ENCODE results near the gene ZNF474.
A peak's percentile ranks its signal among the peaks of the same experiment; 100 is the strongest.
"Not testable (repeated sequence)": the region's sequence is repeated elsewhere in the genome, so short reads cannot be mapped to it uniquely, and the experiment has no call there.

The ZNF474 gene

DNA sequence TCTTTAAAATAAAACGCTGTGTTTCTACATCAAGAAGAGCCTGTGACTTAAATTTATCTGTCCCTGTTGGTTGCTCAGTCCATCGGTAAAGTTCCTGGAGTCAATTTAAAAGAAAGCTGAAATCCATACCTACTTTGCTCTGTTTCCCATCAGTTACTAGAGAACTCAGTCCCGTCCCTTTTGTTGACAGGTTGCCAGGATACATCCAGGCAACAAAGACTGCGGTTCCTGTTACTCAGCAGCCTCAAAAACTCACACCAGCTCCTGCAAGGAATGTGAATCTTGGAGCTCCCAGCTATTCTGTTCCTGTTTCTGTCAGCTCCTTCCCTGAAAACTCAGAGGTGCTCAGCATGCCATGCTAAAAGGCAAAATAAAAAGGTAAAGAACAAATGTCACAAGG, at the start of gene ZNF474:
Gene ZNF474, plus strand, starts transcription at position 241 of the 400 bp plus-strand sequence. CDS start 22,445 bp downstream, outside the sequence.
- Histone ChIP-seq H3K27ac (ENCODE audit: low read depth, low read length) (peak within 1 kb of the TSS; percentile 72), H3K4me1 (ENCODE audit: control insufficient read depth, insufficient read depth, low read length) (peaks cover 27% of the 10 kb centered on the region), H3K36me3 (ENCODE audit: control insufficient read depth, insufficient read depth, low read length) (no peaks in the 10 kb centered on the region), H3K9ac (ENCODE audit: low read length) (no peak within 1 kb of the TSS), H3K27me3 (ENCODE audit: control insufficient read depth, insufficient read depth, low read length) (no peaks in the 10 kb centered on the region), H3K4me3 (ENCODE audit: low read length) (peak within 1 kb of the TSS; percentile 48)

DNA sequence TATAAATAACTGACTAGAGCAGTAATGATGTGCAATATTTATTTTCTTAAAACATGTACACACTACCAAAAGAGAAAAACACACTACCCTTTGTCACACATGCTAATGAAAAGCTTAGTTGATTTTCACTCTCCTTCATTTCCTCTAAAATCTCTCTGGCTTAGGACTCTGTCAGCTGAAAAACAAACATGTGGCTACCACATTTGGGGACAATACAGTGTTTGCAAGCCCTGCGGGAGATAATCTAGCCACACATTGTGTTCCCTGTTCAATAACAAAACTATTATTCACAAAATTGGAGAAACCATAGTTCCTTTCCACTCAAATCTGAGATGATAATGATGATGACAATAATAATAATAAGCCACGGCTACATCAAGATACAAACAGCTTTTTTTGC, 47.8 kb upstream of the ZNF474 start:
- H3K9ac ChIP-seq (ENCODE audit: low read length) = no peak overlapping the region
- no peak overlapping the region for H3K4me3 ChIP-seq (ENCODE audit: low read length)
- no peaks in the 10 kb centered on the region for H3K27me3 ChIP-seq (ENCODE audit: control insufficient read depth, insufficient read depth, low read length)
- no peaks in the 10 kb centered on the region for H3K4me1 ChIP-seq (ENCODE audit: control insufficient read depth, insufficient read depth, low read length)
- no peaks in the 10 kb centered on the region for H3K36me3 ChIP-seq (ENCODE audit: control insufficient read depth, insufficient read depth, low read length)
- no peak overlapping the region for H3K27ac ChIP-seq (ENCODE audit: low read depth, low read length)

DNA sequence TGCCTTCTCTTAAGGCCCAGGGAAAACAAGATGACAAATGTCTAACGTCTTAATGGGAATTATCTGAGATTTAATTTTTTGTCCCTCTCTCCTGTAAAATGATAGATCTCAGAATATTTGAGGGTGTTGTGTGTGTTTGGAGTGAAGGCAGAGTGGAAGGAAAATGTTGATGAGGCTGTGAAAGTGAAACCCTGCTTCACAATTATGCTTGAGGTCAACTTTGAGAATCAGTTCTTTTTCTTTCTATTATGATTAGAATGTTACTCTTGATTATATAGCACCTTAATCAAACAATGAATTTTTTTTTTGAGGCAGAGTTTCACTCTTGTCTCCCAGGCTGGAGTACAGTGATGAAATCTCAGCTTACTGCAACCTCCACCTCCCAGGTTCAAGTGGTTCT, 45.8 kb upstream of the ZNF474 start:
- H3K4me1 ChIP-seq (ENCODE audit: control insufficient read depth, insufficient read depth, low read length) = no peaks in the 10 kb centered on the region
- no peak overlapping the region for H3K4me3 ChIP-seq (ENCODE audit: low read length)
- no peaks in the 10 kb centered on the region for H3K36me3 ChIP-seq (ENCODE audit: control insufficient read depth, insufficient read depth, low read length)
- no peaks in the 10 kb centered on the region for H3K27me3 ChIP-seq (ENCODE audit: control insufficient read depth, insufficient read depth, low read length)
- no peak overlapping the region for H3K9ac ChIP-seq (ENCODE audit: low read length)
- H3K27ac ChIP-seq (ENCODE audit: low read depth, low read length) = no peak overlapping the region

DNA sequence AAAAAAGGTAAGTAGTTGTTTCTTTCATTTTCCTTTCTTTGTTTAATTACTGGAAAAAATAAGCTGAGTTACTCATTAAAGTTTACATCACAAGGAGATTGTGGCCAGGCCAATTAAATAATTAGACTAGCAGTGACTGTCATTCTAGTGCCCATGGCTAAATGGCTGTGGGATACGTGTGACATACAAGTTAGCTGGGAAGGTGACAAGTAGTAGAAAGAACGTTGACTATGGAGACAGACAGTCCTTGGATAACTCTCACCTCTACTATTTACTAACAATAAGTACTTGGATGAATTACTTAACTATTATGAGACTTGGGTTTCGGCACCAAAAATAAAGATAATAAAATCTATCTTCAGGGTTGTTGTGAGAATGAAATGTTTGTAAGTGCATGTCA, 44.3 kb upstream of the ZNF474 start:
- Histone ChIP-seq H3K9ac (ENCODE audit: low read length) (no peak overlapping the region), H3K4me3 (ENCODE audit: low read length) (no peak overlapping the region), H3K27ac (ENCODE audit: low read depth, low read length) (no peak overlapping the region), H3K4me1 (ENCODE audit: control insufficient read depth, insufficient read depth, low read length) (no peaks in the 10 kb centered on the region), H3K27me3 (ENCODE audit: control insufficient read depth, insufficient read depth, low read length) (no peaks in the 10 kb centered on the region), H3K36me3 (ENCODE audit: control insufficient read depth, insufficient read depth, low read length) (no peaks in the 10 kb centered on the region)

DNA sequence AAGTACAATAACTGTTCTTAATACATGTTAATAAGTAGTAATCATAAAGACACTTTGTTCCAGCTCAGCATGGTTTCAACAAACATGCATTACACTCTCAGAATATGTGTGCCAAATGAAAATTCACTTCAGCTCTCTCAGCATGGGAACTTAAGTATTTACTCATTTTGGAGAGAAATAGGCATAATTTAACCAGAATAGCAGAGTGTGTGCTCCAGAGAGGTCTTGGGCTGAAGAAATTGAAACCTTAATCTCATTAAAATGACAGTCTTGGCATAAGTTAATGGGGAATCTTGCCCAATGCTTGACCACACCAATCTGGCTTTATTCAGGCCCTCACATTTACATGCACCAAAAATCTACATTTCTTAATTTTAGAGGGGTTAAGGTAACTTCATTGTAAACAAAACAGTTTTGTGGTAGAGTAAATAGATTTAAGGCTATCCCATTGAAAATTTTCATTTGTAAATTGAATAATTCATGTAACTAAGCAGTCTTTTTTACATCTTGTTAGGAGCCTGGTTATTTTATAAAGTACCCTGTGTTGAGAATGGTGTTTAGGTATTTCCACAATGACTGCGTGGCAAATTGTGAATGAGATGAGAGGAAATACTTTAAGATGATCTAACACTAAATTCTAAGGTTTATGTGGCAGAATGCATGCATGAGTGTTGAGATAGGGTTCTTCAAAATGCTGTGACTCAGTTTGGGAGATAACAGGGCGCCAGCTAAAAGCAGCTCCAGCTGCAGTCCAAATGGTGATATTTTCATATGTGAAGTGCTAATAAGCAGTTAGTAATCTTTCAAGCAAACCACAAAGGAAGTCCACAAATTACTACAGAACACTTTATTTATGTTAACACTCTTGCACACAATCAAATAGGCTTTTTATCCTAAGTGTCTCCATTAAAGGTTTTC, 40.0 kb upstream of the ZNF474 start:
- no peaks in the 10 kb centered on the region for H3K4me1 ChIP-seq (ENCODE audit: control insufficient read depth, insufficient read depth, low read length)
- no peaks in the 10 kb centered on the region for H3K27me3 ChIP-seq (ENCODE audit: control insufficient read depth, insufficient read depth, low read length)
- H3K36me3 ChIP-seq (ENCODE audit: control insufficient read depth, insufficient read depth, low read length) = no peaks in the 10 kb centered on the region
- no peak overlapping the region for H3K9ac ChIP-seq (ENCODE audit: low read length)
- no peak overlapping the region for H3K27ac ChIP-seq (ENCODE audit: low read depth, low read length)
- no peak overlapping the region for H3K4me3 ChIP-seq (ENCODE audit: low read length)

DNA sequence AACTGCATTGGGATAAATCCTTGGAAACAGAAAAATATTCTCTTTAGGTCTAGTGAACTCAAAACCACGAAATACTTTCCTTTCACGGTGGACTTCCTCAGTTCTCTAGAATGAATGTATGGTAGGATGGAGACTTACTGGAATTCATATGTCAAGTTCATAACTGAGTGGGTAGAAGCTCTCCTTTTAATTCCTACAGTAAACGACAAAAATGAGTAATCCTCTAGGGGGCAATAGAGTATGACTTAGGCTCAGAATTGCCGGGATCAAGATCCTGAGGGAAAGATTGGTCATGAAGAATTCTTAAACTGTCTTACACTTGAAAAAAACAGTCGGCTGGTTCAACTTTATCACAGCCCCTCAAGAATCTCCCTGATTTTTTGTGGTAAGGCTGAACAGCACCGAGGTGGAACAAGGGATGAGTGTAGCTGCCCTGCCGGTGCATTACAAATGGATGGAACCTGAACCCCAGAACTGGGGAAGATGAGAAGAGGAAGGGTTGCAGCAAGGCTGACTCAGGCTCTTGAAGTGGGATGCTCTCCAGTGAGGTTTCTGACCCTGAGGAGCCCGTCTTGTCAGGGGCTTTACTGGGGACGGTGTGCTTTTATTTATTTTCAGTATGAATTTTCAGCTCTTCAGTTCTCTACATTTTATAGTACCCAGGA, 37.3 kb upstream of the ZNF474 start:
- Histone ChIP-seq H3K9ac (ENCODE audit: low read length) (no peak overlapping the region), H3K27me3 (ENCODE audit: control insufficient read depth, insufficient read depth, low read length) (no peaks in the 10 kb centered on the region), H3K4me1 (ENCODE audit: control insufficient read depth, insufficient read depth, low read length) (no peaks in the 10 kb centered on the region), H3K4me3 (ENCODE audit: low read length) (no peak overlapping the region), H3K27ac (ENCODE audit: low read depth, low read length) (no peak overlapping the region), H3K36me3 (ENCODE audit: control insufficient read depth, insufficient read depth, low read length) (no peaks in the 10 kb centered on the region)

DNA sequence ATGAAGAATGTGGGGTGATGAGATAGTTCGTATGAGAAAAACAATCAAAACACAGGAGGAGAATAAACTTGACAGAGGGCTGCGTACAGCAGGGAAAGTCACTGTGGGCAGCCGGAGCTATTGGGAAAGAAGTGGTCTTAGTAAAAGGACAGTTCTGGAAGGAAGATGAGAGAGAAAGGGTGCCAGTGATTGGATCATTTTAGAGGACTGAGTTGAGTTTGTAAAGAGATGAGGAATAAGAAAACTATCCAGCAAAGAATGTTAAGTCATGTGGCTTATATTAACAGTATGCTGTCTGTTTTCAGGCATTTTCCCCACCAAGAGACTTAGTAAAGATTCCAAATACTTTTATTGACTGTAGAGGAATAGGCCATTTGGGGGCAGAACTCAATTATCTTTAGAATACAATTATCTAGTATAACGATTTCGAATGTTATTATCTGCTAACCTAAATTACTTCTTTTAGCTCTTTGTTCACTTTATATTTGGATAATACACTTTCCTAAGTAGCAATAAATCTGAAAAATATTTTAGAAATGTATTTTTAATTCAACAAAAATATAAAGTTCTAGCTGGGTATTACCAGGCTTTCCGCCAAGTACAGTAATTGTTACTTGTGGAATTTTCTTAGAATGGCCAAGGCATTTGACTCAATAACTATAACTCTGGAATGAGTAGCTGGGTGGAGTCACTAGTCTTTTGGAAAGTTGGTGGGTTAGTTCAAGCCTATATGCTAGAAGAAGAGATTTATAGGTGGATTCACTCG, 35.7 kb upstream of the ZNF474 start:
- Histone ChIP-seq H3K27me3 (ENCODE audit: control insufficient read depth, insufficient read depth, low read length) (no peaks in the 10 kb centered on the region), H3K4me1 (ENCODE audit: control insufficient read depth, insufficient read depth, low read length) (no peaks in the 10 kb centered on the region), H3K27ac (ENCODE audit: low read depth, low read length) (no peak overlapping the region), H3K9ac (ENCODE audit: low read length) (no peak overlapping the region), H3K4me3 (ENCODE audit: low read length) (no peak overlapping the region), H3K36me3 (ENCODE audit: control insufficient read depth, insufficient read depth, low read length) (no peaks in the 10 kb centered on the region)

DNA sequence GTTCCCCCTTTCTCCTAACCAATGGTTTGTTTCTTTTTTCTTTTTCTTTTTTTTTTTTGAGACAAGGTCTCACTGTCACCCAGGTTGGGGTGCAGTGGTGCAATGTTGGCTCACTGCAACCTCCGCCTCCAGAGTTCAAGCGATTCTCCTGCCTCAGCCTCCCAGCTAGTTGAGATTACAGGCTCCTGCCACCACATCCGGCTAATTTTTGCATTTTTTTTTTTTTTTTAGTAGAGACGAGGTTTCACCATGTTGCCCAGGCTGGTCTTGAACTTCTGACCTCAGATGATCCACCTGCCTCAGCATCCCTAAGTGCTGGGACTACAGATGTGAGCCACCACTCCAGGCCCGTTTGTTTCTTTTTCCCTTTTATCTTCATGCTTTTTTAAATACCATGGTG, 35.1 kb upstream of the ZNF474 start:
- not testable (repeated sequence) for H3K9ac ChIP-seq (ENCODE audit: low read length); H3K4me1 ChIP-seq (ENCODE audit: control insufficient read depth, insufficient read depth, low read length); H3K36me3 ChIP-seq (ENCODE audit: control insufficient read depth, insufficient read depth, low read length); H3K27me3 ChIP-seq (ENCODE audit: control insufficient read depth, insufficient read depth, low read length); H3K27ac ChIP-seq (ENCODE audit: low read depth, low read length); H3K4me3 ChIP-seq (ENCODE audit: low read length)

DNA sequence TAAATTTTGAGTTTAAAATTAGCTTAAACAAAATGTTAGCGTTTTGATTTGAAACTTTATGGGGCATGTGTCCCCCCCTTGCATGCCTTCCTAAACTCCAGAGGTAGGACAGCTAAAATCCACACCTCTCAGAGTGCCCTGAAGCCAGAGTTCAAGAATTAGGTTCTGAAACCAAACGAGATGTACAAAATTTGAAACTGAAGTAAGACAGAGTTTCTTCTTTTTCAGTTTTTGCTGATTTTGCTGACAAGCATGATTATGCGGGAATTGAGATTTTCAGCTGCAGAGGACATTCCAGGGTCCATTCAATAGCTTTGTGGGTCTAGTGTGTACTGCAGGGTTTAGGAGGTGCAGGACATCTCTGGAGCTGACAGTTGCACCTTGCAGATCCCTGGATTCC, 34.2 kb upstream of the ZNF474 start:
- H3K4me1 ChIP-seq (ENCODE audit: control insufficient read depth, insufficient read depth, low read length) = no peaks in the 10 kb centered on the region
- no peak overlapping the region for H3K27ac ChIP-seq (ENCODE audit: low read depth, low read length)
- no peak overlapping the region for H3K9ac ChIP-seq (ENCODE audit: low read length)
- no peak overlapping the region for H3K4me3 ChIP-seq (ENCODE audit: low read length)
- H3K36me3 ChIP-seq (ENCODE audit: control insufficient read depth, insufficient read depth, low read length) = no peaks in the 10 kb centered on the region
- H3K27me3 ChIP-seq (ENCODE audit: control insufficient read depth, insufficient read depth, low read length) = no peaks in the 10 kb centered on the region

DNA sequence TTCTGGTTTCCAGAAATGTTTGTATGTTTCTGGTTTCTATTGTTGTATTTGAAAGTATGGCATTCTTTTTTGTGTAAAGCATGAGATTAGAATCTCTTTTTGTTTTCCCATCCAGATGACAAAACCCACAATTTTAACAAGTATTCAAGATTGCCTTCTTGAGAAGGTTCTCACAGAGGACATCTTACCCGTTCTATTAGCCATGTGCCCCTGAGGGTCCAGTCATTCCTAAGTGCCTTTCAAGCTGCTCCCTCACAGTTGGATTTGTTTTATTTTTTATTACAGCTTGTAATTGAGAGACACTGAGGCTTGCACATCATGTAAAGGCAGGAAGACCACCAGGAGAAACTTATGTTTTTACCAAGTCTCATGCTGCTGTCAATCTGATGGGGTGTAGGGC, 32.0 kb upstream of the ZNF474 start:
- Histone ChIP-seq H3K36me3 (ENCODE audit: control insufficient read depth, insufficient read depth, low read length) (no peaks in the 10 kb centered on the region), H3K27me3 (ENCODE audit: control insufficient read depth, insufficient read depth, low read length) (no peaks in the 10 kb centered on the region), H3K4me3 (ENCODE audit: low read length) (no peak overlapping the region), H3K9ac (ENCODE audit: low read length) (no peak overlapping the region), H3K4me1 (ENCODE audit: control insufficient read depth, insufficient read depth, low read length) (no peaks in the 10 kb centered on the region), H3K27ac (ENCODE audit: low read depth, low read length) (no peak overlapping the region)

DNA sequence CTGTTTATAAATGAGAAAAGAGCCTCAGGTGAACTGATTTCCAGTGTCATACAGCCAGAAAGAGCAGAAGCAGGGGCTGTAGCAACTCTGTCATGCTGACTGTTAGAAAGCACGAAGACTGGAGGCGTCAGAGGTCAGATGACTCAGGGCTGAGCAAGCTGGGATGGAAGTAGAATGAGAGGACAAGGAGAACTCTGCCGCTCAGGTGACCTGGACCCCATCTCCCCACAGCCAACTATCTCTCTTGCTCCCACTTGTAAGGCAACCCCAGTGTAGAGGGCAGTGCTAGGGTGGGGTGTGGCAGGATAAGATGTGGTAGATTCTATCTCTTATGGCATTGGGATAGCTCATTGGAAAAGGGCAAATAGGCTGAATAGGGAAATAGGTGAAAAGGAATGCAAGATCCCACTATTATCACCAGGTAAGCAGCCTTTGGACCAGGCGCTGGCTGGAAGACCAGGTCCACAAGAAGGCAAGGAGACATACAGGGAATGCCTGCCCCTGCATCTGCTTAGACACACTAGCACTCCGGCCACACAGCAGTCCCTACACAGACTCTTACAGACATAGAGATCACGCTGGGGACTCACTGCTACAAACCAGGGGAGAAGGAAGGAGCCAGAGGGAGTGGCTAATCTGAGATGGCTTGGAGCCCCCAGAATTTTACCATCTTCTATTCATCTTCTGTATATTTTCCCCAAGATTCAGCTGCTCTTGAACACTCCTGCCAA, 30.1 kb upstream of the ZNF474 start:
- Histone ChIP-seq H3K4me1 (ENCODE audit: control insufficient read depth, insufficient read depth, low read length) (no peaks in the 10 kb centered on the region), H3K4me3 (ENCODE audit: low read length) (no peak overlapping the region), H3K9ac (ENCODE audit: low read length) (no peak overlapping the region), H3K27ac (ENCODE audit: low read depth, low read length) (no peak overlapping the region), H3K36me3 (ENCODE audit: control insufficient read depth, insufficient read depth, low read length) (no peaks in the 10 kb centered on the region), H3K27me3 (ENCODE audit: control insufficient read depth, insufficient read depth, low read length) (no peaks in the 10 kb centered on the region)

All from rectal smooth muscle tissue (tissue), 1 donor.